Suppressor macrophage treated with lipopolysaccharide for 1 hour (primary cell): ENCODE results near the gene LIMCH1.
A peak's percentile ranks its signal among the peaks of the same experiment; 100 is the strongest.
"Not testable (repeated sequence)": the region's sequence is repeated elsewhere in the genome, so short reads cannot be mapped to it uniquely, and the experiment has no call there.

Experiments
- DNase-seq, 3 donors: peaks; one replicate each; pipeline ENCODE4 v3.0.0-alpha.2; 2020 to 2022

LIMCH1 gene

GRCh38 chr4:41692717-41693345 lies 154.9 kb downstream of the LIMCH1 start:
- DNase-seq: peak; percentile 53 to 71 (median 63)

DNA sequence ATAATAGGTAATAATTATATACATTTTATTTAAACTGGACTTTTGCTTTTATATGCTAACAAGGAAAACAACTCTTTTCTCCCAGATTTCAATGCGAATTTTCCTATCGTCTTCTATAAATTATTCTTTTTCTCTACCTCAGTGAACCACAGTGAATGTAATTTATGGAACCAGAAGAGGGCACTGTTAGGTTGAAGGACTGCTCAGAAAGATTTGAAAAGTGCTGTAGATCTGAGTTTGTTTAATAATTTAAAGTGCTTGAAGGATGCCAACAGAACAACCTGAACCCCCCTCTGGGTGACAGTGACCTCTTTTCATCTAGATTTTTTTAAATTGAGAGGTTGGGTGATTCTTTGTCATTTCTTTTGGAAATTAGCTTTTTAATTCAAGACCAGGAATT lies 155.7 kb downstream of the LIMCH1 start:
- DNase-seq: peak; percentile 9 to 25 (median 25)

DNA sequence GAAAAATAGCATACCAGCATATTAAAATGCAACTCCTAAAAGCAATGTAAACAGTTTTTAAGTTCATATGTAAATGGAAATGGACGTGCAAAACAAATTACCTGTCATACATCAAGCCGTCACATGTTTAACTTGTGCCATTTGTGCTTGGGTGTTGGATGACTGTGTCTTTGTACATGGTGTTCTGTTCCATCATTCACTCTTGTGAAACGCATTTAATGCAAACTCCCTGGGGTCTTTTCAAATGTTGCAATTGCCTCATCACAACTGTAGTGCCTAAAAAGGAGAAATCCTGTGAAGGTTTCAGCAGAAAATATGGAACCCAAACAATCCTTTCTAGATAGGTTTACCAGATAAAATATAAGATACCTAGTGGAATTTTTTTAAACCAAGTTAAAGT lies 158.2 kb downstream of the LIMCH1 start:
- no peak for DNase-seq

GRCh38 chr4:41696763-41697162 lies 158.8 kb downstream of the LIMCH1 start:
- no peak for DNase-seq

- DNase-seq: no peak
These were observed 164.0 kb downstream of the LIMCH1 start for GRCh38 chr4:41701983-41702382.

DNA sequence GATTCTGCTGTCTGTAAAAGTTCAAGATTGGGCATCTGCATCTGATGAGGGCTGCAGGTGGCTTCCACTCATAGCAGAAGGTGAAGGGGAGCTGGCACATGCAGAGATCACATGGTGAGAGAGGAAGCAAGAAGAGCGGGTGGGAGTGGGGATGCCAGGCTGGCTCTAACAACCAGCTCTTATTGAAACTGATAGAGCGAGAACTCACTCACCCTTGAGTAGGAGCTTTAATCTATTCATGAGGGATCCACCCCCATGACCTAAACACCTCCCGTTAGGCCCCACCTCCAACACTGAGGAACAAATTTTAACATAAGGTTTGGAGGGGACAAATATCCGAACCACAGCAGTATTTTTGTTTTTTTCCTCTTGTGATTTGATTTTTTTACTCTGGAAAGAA lies 164.8 kb downstream of the LIMCH1 start:
- no peak for DNase-seq

GRCh38 chr4:41703785-41704184 lies 165.8 kb downstream of the LIMCH1 start:
- no peak for DNase-seq

GRCh38 chr4:41709844-41710481 lies 172.0 kb downstream of the LIMCH1 start:
- no peak for DNase-seq

DNA sequence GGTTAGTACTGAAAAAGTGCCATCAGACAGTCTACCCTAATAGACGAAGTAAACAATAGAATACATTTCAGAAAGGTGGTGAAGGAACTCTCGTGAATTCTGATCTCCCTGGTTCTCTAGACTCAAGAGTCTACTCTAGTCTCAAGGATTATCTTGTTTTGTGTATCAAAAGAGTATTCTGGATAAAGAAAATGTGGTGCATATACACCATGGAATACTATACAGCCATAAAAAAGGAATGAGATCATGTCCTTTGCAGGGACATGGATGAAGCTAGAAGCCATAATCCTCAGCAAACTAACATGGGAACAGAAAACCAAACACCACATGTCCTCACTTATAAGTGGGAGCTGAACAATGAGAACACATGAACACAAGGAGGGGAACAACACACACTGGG lies 173.7 kb downstream of the LIMCH1 start:
- DNase-seq: not testable (repeated sequence)

DNA sequence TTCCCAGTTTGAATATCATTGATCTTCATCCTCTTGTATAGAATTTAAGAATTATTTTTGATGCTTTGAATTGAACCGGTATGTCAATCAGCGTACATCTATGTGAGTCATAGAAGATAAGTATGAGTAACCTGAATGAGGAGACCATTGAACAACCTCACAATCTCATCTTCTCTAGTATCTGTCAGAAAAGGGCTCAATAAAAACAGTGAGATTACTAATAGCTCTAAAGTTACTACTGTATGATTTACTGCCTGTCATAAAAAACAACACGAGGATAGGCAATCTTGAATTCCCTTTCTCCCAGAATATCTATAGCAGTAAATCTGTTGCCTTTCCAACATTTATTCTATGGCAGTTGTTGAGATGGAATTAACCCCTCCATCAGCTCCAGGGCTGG lies 174.5 kb downstream of the LIMCH1 start:
- DNase-seq: no peak

DNA sequence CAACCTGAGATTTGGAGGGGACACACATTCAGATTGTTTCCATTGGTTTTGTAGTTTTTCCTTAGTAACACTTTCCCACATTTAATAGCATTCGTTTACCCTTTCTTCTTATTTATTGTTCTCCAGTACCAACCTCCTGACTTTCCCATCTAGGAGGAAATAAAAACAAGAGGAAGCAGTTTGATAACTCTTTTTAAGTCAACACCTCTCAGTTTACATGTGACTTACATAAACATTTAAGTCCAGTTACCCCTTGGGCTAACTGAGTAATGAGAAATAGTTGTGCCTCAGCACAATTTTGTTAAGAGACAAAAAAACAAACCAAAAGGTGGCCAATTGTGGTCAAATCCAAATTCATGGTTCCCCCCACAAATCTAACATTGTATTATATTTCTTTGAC lies 175.8 kb downstream of the LIMCH1 start:
- no peak for DNase-seq

DNA sequence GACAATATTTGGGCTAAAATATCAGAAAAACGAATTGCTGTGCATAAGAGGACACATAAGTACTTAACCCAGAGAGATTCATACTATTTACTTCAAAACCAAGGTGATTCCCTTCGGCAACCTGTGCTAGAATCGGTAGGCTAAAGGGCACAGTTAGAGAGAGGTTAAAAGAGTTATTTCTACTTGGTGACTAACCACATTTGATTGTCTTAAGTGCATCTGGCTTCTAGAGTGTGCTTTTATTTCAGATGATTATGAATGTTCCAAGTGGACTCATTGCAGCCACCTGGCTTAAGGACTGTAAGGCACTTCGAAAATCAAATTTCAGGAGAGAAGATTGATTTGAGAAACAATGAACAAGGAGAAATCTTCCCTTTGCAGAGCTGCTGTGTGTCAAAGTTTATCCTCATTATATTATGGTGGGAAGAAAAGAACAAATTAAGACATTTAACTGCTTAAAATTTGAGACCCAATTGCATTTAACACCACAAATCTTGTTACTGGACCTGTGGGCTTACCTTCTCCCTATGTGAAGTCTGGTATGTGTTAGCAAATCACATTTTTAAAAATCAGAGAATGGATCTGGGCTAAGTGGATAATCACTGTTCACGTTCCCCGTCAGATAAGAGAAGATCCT lies 176.5 kb downstream of the LIMCH1 start:
- no peak for DNase-seq

DNA sequence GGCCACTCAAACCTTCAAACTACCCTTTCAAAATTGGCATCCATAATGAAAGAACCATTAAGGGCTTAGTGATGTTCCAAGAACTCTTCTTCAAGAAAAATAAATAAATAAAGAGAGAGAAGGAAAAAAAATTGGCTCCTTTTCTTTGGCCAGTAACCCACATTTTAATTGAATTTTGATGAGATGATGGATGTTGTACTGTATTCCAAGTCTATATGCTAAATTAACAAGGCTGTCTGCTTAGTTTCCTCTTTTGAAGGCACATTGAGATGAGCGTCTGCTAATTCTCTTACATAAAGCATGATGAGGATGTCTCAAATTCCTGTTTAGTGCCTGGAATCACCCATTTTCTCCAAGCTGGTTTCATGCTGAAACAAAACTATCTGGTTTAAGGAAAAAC lies 177.2 kb downstream of the LIMCH1 start:
- no peak for DNase-seq

DNA sequence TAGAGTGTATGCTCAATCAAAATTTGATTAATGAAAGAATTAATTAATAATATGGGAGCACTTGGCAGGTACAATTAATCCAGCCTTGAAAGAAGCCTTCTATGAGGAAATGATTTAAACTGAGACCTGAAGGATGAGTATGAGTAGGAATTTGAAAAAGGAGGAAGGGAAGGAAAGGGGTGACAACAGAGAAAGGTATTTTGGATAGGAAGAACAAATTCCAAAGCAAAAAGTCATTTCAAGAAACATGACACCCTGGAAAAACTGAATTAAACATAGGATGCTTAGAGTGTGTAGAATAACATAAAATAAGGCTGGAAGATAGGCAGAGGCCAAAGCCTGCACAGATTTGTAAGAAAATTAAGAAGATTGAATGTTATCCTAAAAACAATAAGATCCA lies 180.9 kb downstream of the LIMCH1 start:
- no peak for DNase-seq

GRCh38 chr4:41719417-41719816 lies 181.5 kb downstream of the LIMCH1 start:
- no peak for DNase-seq

GRCh38 chr4:41722181-41722580 lies 184.2 kb downstream of the LIMCH1 start:
- no peak for DNase-seq

DNA sequence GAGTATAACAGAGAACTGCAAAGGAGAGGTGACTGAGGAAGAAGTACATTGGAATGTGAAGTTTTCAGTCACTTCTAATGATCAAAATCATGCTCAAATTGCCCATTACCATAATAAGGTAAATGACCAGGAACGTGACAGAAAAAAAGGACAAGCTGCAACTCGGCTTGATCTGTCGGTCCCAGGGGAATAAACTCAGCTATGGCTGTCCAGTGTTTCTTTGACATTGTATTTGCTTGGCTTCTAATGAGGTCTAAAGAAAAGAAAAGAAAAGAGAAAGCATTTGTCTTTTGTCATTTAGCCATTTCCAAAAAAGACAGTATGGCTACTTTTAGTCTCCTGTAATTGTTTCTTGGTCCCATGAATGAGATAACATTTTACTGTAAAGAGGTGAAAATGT lies 185.3 kb downstream of the LIMCH1 start:
- DNase-seq: no peak

DNA sequence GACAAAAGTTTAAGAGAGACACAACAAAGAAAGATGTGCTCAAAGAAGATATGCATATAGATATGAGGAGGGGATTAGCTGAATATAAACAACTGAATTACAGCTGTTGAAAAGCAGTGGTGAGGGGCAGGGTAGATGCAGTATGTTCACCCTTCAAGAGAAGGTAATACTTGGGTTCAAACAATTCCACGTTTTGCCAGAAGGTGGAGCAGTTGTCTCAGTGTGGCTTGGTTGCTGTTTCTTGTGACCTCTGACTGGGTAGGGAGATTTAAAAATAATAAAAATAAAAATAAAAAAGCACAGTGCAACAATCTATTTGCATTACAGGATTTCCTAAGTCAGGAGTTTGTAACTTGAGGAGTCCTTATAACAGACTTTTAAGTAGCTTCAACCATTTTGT lies 187.3 kb downstream of the LIMCH1 start:
- no peak for DNase-seq

GRCh38 chr4:41727861-41728572 lies 190.1 kb downstream of the LIMCH1 start:
- no peak for DNase-seq

GRCh38 chr4:41728573-41728913 lies 190.6 kb downstream of the LIMCH1 start:
- no peak for DNase-seq

GRCh38 chr4:41731569-41732126 lies 193.7 kb downstream of the LIMCH1 start:
- no peak for DNase-seq

DNA sequence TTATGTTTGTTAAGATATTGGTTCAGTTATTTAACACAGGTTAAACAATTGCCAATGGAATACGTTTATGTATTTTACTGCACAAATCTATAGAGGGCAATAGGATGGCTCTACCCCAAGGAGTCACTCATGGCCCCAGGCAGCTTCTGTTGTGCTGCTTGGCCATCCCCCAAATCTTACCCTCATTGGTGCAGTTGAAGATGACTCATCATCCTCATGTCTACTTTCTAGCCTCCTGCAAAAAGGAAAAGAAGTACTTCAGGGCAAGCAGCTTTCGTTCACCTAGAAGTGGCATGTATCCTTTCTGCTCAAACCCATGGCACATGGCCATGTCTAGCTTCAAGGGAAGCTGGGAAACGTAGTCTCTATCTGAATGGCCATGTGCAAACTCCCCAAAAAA lies 196.4 kb downstream of the LIMCH1 start:
- DNase-seq: no peak

- DNase-seq: not testable (repeated sequence)
These were observed 199.5 kb downstream of the LIMCH1 start for GRCh38 chr4:41737491-41737890.

DNA sequence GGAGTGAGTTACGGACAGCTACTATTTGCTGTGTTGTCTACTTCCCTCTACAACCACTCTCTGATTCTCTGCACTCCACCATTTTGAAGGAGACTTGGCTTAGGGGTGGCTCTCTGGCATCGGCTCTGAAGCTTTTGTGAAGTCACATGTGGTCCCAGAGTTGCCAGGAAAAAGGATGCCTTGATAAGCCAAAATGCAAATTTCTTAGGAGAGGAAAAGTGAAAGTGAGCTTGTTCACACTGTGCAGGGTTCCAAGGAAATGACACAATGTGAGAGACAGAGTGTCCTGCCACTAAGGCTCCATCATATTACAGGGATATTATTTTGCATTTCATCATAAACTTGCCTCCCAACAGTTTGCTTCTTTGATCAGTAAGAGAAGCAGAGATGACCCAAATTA lies 203.4 kb downstream of the LIMCH1 start:
- DNase-seq: no peak
